Esophagus (tissue), 2 donors: ENCODE data around the gene HOXD3. TPM values are rescaled to one million over a fixed set of nuclear protein-coding genes. Genes with fewer than 3 reads are reported as not detected.

Experiments
- H3K27ac ChIP-seq, 2 donors: one replicate each; pipeline ENCODE4 v1.5.1; 2013; ENCODE audit warnings: low read depth in 2 of 2, mild to moderate bottlenecking in 2 of 2, inconsistent platforms in 1 of 2, low read length in 1 of 2, moderate library complexity in 1 of 2
- H3K27me3 ChIP-seq, 2 donors: one replicate each; pipeline ENCODE4 v1.6.1; 2013; ENCODE audit warnings: low read length in 2 of 2, control low read depth in 1 of 2, mild to moderate bottlenecking in 1 of 2; ENCODE audit not compliant: insufficient read depth in 2 of 2, control insufficient read depth in 1 of 2
- H3K36me3 ChIP-seq, 2 donors: one replicate each; pipeline ENCODE4 v1.6.1; 2013; ENCODE audit warnings: low read length in 1 of 2; ENCODE audit not compliant: control insufficient read depth in 2 of 2, insufficient read depth in 2 of 2
- H3K4me1 ChIP-seq, 2 donors: one replicate each; pipeline ENCODE4 v1.6.1; 2013; ENCODE audit warnings: low read length in 1 of 2; ENCODE audit not compliant: control insufficient read depth in 2 of 2, insufficient read depth in 2 of 2
- H3K4me3 ChIP-seq, 2 donors: one replicate each; pipeline ENCODE4 v1.5.1; 2013; ENCODE audit warnings: low read length in 2 of 2, mild to moderate bottlenecking in 2 of 2, low read depth in 1 of 2, moderate library complexity in 1 of 2
- H3K9me3 ChIP-seq, 2 donors: one replicate each; pipeline ENCODE4 v1.6.1; 2013; ENCODE audit warnings: mild to moderate bottlenecking in 2 of 2, low read depth in 1 of 2, low read length in 1 of 2, moderate library complexity in 1 of 2; ENCODE audit not compliant: control insufficient read depth in 2 of 2, insufficient read depth in 1 of 2
- WGBS, 2 donors: extraction: QIAGEN DNeasy Blood & Tissue Kit; methylation state at CpG; one replicate each; pipeline ENCODE4 v1.1.7; 2013; 5-methylcytosine and 5-hydroxymethylcytosine counted together
- polyA plus RNA-seq, 2 donors: library from polyadenylated mRNA; stranded (reverse); fragments of 200-250 nt; gene quantifications; one replicate each; pipeline ENCODE4 v1.2.3, GENCODE V29; 2013
- donor health status: healthy with polysubstance abuse.
- donor health status: Bipolar disorder and iron deficiency.

Gene HOXD3
- polyA plus RNA-seq, 2 donors: 0.35 to 0.77 TPM

DNA sequence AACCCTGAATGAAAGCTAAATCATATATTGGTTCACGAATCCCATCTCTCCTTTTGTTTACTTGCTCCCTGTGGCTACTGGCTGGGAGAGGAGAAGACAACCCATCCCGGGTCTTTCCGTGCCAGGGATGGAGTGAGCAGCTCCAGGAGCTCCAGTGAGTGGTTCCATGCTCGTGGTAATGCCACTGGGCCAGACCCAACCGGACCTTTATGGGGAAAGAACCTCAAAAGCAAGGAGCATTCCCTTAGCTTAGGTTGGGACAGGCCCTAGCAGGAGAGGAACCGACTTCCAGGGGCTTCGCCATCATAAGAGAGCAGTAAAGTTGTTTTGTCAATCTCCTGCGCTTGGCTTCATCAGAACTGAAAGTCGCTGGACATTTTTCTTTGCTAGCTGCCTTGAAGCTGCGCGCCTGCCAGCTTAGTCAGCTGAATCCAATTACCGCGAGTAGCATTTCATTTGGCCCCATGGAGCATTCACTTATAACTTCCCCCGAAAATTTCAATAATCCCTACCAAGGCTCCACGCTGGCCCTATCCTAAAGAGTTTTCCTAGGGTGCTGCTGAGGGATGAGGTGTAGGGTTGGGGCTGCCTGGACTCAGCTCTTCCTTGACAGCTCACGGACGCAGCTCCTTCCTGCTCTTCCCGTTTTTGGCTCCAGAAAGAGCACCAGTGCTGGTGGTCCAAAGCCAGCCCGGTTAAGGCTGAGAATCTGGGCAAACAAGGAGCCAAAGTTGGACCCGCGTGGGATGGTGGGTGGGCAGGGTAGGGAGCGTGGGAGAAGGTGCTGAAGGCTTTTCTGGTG is 4.9 kb downstream of the HOXD3 start:
- WGBS, 2 donors: 9 to 13% methylated on average over 22 of the region's 22 CpGs
- peaks cover 0 to 14% of the 10 kb centered on the region in 2 donors for H3K9me3 ChIP-seq
- no peaks in the 10 kb centered on the region for H3K36me3 ChIP-seq
- H3K4me3 ChIP-seq: no peak overlapping the region
- peaks cover 17 to 78% of the 10 kb centered on the region in 2 donors for H3K27me3 ChIP-seq
- peaks cover 5 to 12% of the 10 kb centered on the region in 2 donors for H3K4me1 ChIP-seq
- no peak overlapping the region for H3K27ac ChIP-seq

- H3K27me3 ChIP-seq: peaks cover 17 to 69% of the 10 kb centered on the region in 2 donors
- peaks cover 5 to 12% of the 10 kb centered on the region in 2 donors for H3K4me1 ChIP-seq
- peaks cover 0 to 14% of the 10 kb centered on the region in 2 donors for H3K9me3 ChIP-seq
- H3K4me3 ChIP-seq: no peak overlapping the region
- WGBS, 2 donors: 12 to 18% methylated on average over 29 of the region's 29 CpGs
- no peak overlapping the region for H3K27ac ChIP-seq
- no peaks in the 10 kb centered on the region for H3K36me3 ChIP-seq
Observed at GRCh38 chr2:176162911-176163671, 6.0 kb downstream of the HOXD3 start.

GRCh38 chr2:176163672-176164056 is 6.6 kb downstream of the HOXD3 start:
- H3K36me3 ChIP-seq: no peaks in the 10 kb centered on the region
- peaks cover 5 to 12% of the 10 kb centered on the region in 2 donors for H3K4me1 ChIP-seq
- peaks cover 0 to 14% of the 10 kb centered on the region in 2 donors for H3K9me3 ChIP-seq
- 21 to 23% methylated on average over 12 of the region's 12 CpGs for WGBS, 2 donors
- no peak overlapping the region for H3K4me3 ChIP-seq
- H3K27ac ChIP-seq: no peak overlapping the region
- peaks cover 17 to 66% of the 10 kb centered on the region in 2 donors for H3K27me3 ChIP-seq

- Histone ChIP-seq H3K9me3 (peaks cover 0 to 14% of the 10 kb centered on the region in 2 donors), H3K36me3 (no peaks in the 10 kb centered on the region), H3K27ac (no peak overlapping the region), H3K27me3 (peaks cover 17 to 62% of the 10 kb centered on the region in 2 donors), H3K4me3 (no peak overlapping the region), H3K4me1 (peaks cover 5 to 12% of the 10 kb centered on the region in 2 donors)
- WGBS, 2 donors: 25 to 30% methylated on average over 13 of the region's 13 CpGs
Observed at GRCh38 chr2:176164201-176164600, 7.1 kb downstream of the HOXD3 start.

- H3K9me3 ChIP-seq: peaks cover 0 to 13% of the 10 kb centered on the region in 2 donors
- peaks cover 5 to 10% of the 10 kb centered on the region in 2 donors for H3K4me1 ChIP-seq
- H3K4me3 ChIP-seq: no peak overlapping the region
- no peak overlapping the region for H3K27ac ChIP-seq
- no peaks in the 10 kb centered on the region for H3K36me3 ChIP-seq
- WGBS, 2 donors: 7 to 18% methylated on average over 52 of the region's 52 CpGs
- peaks cover 17 to 56% of the 10 kb centered on the region in 2 donors for H3K27me3 ChIP-seq
Observed at GRCh38 chr2:176164611-176165369, 7.7 kb downstream of the HOXD3 start.

- WGBS, 2 donors: 11 to 19% methylated on average over 26 of the region's 26 CpGs
- H3K4me3 ChIP-seq: no peak overlapping the region
- peaks cover 0 to 10% of the 10 kb centered on the region in 2 donors for H3K9me3 ChIP-seq
- peaks cover 17 to 49% of the 10 kb centered on the region in 2 donors for H3K27me3 ChIP-seq
- peaks cover 2 to 5% of the 10 kb centered on the region in 2 donors for H3K4me1 ChIP-seq
- no peak overlapping the region for H3K27ac ChIP-seq
- no peaks in the 10 kb centered on the region for H3K36me3 ChIP-seq
Observed at GRCh38 chr2:176165370-176166050, 8.4 kb downstream of the HOXD3 start.

GRCh38 chr2:176166272-176166671 is 9.2 kb downstream of the HOXD3 start:
- Histone ChIP-seq H3K4me3 (no peak overlapping the region), H3K9me3 (peaks cover 0 to 8% of the 10 kb centered on the region in 2 donors), H3K4me1 (peaks cover 2 to 5% of the 10 kb centered on the region in 2 donors), H3K36me3 (no peaks in the 10 kb centered on the region), H3K27ac (no peak overlapping the region), H3K27me3 (peaks cover 19 to 44% of the 10 kb centered on the region in 2 donors)
- WGBS, 2 donors: 21 to 39% methylated on average over 2 of the region's 2 CpGs

DNA sequence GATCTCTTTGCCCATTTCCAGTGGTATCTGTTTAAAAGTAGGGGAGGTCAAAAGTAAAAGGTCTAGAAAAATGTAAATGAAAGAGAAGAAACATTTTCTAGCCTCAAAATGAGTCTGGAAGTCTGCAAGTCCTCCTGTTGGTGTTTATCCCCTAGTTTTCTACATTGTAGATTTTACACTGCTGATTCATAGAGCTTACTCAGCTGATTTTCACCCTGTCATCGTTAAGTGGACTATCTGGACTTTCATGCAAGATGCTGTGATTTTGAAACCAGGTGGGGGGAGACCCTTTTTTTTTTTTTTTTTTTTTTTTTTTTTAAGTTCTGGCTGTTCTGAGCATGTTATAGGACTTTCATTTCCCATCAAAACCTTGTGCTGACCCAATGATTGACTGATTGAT is 10.3 kb downstream of the HOXD3 start:
- Histone ChIP-seq H3K4me1 (peaks cover 6 to 10% of the 10 kb centered on the region in 2 donors), H3K4me3 (no peak overlapping the region), H3K36me3 (no peaks in the 10 kb centered on the region), H3K9me3 (peaks cover 8 to 11% of the 10 kb centered on the region in 2 donors), H3K27me3 (peaks cover 24 to 42% of the 10 kb centered on the region in 2 donors), H3K27ac (no peak overlapping the region)
- WGBS, 2 donors: 59 to 62% methylated on average over 1 of the region's 1 CpG

DNA sequence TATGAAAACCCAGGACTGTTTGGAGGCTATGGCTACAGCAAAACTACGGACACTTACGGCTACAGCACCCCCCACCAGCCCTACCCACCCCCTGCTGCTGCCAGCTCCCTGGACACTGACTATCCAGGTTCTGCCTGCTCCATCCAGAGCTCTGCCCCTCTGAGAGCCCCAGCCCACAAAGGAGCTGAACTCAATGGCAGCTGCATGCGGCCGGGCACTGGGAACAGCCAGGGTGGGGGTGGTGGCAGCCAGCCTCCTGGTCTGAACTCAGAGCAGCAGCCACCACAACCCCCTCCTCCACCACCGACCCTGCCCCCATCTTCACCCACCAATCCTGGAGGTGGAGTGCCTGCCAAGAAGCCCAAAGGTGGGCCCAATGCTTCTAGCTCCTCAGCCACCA is 12.1 kb downstream of the HOXD3 start:
- peaks cover 8 to 11% of the 10 kb centered on the region in 2 donors for H3K9me3 ChIP-seq
- H3K27ac ChIP-seq: no peak overlapping the region
- H3K4me3 ChIP-seq: no peak overlapping the region
- peaks cover 22 to 32% of the 10 kb centered on the region in 2 donors for H3K27me3 ChIP-seq
- no peaks in the 10 kb centered on the region for H3K36me3 ChIP-seq
- H3K4me1 ChIP-seq: peaks cover 7 to 9% of the 10 kb centered on the region in 2 donors
- 67 to 75% methylated on average over 5 of the region's 5 CpGs for whole genome bisulfite sequencing, 2 donors
